LNCAP (cell line): ENCODE results near the gene SLC22A2.

Source experiments
- CTCF ChIP-seq: fragments of 450-650 bp; IDR thresholded peaks from 2 replicates; pipeline ENCODE4 v1.5.1; 2017; ENCODE audit warnings: mild to moderate bottlenecking

SLC22A2 gene

GRCh38 chr6:160277546-160277945 is 18.9 kb upstream of the SLC22A2 start:
- no peak for TF ChIP-seq CTCF

GRCh38 chr6:160277144-160277543 is 18.5 kb upstream of the SLC22A2 start:
- TF ChIP-seq CTCF, result no peak

GRCh38 chr6:160276126-160276525 is 17.5 kb upstream of the SLC22A2 start:
- TF ChIP-seq CTCF, result no peak

- no peak for TF ChIP-seq CTCF
Observed at GRCh38 chr6:160275511-160276003, 16.9 kb upstream of the SLC22A2 start.

- no peak for TF ChIP-seq CTCF
Observed at GRCh38 chr6:160274871-160275510, 16.4 kb upstream of the SLC22A2 start.

GRCh38 chr6:160273750-160274149 is 15.1 kb upstream of the SLC22A2 start:
- no peak for TF ChIP-seq CTCF

GRCh38 chr6:160273196-160273595 is 14.6 kb upstream of the SLC22A2 start:
- no peak for TF ChIP-seq CTCF

- TF ChIP-seq CTCF, result no peak
Observed at GRCh38 chr6:160272707-160273106, 14.1 kb upstream of the SLC22A2 start.
